Measurements from ENCODE around the gene NNT.
"Not testable (repeated sequence)": the region's sequence is repeated elsewhere in the genome, so short reads cannot be mapped to it uniquely, and the experiment has no call there.

Gene NNT

DNA sequence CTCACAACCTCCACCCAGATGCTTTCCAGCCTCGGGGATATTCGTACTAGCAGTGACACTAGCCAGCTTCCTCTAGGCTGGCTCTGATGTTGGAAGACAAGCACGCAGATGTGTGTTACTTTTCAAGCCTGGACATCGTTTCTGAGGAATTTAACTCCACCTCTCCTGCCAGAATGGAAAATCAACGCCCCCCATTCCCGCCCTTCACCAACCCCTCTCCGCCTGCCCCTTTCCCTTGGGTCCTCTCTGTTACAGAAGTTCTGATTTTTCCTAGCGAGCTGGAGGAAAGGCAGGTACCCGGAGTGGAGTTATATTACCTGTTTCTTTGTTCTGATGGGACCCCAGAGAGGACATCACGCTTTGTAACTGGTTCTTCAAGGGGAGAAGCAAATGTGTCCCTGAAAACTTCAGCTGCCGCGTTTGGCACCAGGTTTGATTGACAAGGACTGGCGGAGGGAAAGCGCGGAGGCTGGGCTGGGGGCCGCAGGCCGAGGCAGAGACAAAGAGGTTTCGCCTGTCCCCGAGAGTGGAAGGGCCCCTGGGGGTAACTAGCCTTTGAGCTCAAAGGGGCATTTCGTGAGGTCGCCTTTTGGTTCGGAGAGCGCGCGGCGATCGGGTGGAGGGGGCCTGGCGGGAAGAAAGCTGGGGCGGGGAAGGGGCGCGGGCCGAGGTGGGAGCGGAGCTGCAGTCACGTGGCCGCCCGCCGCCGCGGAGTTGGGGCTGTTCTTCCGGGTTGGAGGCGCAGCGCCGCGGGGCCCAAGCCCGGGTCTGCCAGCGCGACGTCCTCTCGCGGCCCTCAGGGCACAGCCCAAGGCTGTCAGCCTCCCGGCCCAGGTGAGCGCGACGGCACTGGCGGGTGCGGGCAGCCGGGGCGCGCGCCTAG, at the start of gene NNT:
Gene NNT, plus strand, starts transcription at position 720 of the 883 bp plus-strand sequence. CDS start 6,016 bp downstream, outside the sequence.
- DNase-seq (ENCODE audit: low read depth in 2 of 2), result peak; percentile 47 to 73

DNA sequence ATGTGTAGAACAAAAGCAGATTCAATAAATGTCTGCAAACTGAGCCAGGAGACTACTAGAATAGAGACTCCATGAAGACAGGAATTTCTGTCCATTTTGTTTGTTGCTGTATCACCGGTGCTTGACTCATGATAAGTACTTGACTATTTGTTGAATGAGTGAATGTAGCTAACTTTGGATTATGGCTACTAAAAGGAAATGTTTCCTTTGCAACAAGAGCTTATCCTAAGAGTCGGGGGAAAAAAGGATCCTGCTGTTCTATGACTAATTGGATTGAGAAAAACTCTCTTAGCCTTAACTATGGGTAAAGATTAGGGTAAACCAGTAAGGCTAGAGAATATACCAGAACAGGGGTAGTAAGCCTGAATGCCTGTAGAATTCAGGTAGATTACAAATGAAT, 49.6 kb upstream of the NNT start:
- DNase-seq (ENCODE audit: low read depth in 2 of 2), result no peak

DNA sequence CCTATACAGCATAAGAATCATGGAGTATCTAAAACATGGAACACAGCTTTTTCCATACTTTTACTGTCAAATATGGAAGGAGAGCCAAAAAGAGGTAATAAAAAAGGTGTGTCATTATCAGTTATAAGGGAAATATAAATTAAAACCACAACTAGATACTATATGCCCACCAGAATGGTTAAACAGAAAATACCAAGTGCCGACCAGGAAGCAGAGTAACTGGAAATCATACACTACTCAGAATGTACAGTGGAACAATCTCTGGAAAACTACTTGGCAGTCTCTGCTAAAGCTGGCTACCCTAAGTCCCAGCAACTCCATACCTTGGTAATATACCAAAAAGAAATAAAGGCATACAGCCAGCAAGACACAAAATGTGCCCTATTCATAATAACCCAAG, 48.5 kb upstream of the NNT start:
- no peak for DNase-seq (ENCODE audit: low read depth in 2 of 2)

DNA sequence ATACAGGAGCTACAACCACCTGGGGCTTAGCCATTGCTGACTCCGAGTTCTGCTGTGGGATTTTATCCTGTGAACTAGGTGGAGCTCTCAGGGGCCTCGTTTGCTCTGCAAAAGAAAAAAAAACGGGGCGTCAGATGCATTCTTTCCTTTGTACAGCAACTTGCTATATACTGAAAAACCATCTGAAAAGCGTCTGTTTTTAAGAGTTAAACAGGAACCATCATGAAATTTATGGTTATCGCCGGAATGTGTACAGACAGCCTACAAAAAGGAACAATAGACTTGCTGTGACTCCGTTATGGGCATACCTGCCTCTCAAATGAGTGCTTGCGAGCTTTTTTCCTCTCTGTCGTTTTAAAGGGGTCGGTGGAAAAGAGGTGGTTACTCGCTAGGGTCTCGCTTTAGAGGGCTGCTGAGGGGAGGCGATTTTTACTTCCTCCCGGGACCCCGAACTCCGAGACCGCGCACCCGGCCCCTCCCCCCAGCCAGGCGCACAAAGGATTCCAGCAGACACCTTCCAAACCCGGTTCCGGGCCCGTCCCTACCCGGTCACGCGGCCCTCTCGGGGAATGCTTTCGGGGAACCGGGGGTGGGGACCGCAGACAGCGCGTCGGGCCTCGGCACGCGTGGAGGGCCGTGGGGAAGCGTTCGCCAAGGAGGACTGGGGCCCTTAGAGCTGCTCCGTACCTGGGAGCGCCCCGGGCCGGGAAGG, 46.9 kb upstream of the NNT start:
- DNase-seq (ENCODE audit: low read depth in 2 of 2), result peak; percentile 19 to 38

DNA sequence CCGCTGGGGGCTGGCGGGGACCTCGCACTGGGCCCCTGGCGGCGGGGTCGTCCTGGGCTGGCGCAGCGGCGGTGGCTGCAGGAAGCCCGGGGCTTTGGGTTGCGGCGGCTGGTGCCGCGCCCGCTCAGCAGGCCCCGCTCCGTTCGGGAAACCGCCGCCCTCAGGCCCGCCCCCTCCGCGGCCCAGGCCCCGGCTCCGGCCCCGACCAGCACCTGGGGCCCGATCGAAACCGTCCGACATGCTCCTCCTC, 46.4 kb upstream of the NNT start:
- not testable (repeated sequence) for DNase-seq (ENCODE audit: low read depth in 2 of 2)

DNA sequence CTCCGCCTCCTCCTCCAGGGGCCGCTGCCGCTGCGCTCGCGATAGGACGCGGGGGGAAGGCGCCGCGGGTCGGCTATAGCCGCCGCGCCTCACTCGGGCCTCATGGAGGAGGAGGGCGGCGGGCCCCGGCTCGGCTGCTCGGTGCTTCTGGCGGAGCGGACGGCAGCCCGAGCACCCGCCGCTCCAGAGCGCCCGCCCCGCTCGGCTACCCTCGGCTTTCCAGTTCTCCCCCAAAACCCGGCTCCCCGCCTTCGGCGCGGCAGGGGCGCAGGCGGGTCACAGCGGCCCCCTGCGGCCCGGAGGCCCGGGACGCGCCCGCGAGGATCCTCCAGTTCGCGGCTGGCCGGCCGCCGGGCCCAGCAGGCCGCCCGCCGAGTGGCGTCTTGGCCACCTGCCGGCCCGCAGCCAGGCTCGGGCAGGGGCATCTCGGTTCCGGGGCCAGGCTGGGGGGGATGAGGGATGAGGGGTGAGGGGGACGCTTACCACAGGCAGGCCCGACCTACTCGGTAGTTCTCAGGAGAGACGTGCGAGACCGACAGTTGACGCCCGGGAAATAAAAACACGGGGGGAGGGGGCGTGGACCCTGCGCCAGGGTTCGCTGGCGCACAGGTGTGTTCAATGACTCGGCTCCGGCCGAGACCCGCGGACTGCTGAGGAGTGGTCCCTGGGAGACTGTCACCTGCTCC, 46.0 kb upstream of the NNT start, which contains the start of gene PAIP1:
Gene PAIP1, minus strand, starts transcription at position 221 of the 686 bp plus-strand sequence. CDS start 231 bp downstream, outside the sequence.
- DNase-seq (ENCODE audit: low read depth in 2 of 2), result peak; percentile 73 to 75

DNA sequence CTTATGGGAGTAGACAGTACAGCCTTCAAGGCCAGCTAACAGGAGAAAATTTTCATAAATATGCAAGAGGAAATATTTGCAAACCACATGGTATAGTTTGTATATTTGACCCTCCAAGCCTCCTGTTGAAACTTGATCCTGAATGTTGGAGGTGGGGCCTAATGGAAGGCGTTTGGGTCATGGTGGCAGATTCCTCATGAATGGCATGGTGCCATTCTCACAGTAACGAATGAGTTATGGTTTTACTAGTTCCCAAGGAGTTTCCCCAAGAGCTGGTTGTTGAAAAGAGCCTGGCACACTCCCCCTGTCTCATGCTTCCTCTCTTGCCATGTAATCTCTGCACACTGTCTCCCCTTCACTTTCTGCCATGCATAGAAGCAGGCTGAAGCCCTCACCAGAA, 42.9 kb upstream of the NNT start:
- no peak for DNase-seq (ENCODE audit: low read depth in 2 of 2)

DNA sequence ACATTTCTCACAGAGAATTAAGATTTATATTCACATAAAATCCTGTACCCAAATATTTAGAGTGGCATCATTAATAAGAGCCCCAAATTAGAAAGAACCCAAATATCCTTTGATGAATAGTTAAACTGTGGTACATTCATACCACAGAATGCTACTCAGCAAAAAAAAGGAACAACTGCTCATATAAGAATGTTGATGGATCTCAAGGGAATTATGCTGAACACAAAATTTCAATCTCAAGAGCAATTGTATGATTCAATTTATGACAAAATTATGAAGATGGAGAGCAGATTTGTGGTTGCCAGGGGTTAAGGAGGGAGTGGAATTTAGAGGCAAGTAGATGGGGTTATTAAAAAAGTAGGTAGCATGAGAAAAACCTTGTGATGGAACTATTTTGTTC, 41.6 kb upstream of the NNT start:
- DNase-seq (ENCODE audit: low read depth in 2 of 2), result no peak

DNA sequence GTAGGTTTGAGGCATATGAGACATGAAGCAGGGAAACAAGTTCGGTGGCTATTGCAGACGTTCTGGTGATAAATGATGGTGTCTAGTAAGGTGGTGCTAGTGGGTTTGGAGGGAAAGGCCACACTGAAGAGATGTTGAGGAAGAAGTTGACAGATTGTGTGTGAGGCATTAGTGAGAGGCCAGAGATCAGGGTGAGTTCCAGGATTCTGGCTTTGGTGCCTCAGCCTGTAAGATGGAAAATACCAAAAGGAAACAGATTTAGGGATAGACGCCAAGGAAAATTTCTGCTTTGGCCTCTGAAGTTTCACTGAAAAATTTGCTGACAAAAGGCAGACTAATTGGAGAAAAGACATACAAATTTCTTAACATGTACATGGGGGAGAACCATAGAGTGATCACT, 39.7 kb upstream of the NNT start:
- DNase-seq (ENCODE audit: low read depth in 2 of 2), result no peak

DNA sequence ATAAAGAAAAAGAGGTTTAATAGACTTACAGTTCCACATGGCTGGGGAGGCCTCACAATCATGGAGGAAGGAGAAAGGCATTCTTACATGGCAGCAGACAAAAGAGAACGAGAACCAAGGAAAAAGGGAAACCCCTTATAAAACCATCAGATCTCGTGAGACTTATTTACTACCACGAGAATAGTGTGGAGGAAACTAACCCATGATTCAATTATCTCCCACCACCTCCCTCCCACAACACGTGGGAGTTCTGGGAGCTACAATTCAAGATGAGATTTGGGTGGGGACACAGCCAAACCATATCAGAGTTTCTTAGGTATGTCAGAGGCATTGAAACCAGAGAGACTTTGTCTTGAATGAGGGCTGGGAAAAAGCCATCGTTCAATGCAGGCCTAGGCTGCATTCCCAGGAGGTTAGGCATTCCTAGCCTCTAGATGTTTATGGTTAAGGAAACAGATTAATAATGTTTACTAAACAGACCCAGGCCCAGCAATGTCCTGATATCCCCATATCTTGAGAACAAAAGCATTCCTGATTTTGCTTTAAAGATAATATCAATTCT, 38.6 kb upstream of the NNT start:
- no peak for DNase-seq (ENCODE audit: low read depth in 2 of 2)

DNA sequence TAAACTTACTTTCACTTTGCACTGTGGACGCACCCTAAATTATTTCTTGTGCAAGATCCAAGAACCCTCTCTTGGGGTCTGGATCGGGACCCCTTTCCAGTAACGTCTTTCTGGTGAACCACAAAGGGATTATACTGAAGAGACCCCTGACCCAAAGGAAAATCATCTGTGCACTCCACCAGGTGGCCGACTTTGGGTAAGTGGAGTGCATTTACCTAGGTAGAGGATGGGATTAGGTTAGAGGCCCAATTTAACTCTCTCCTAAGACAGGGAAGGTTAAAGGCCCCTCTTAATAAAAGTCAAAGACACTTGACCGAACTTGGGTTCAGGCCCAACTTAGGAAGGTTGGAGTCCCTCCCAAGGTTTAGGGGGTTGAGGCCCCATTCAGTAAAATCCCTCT, 37.9 kb upstream of the NNT start:
- no peak for DNase-seq (ENCODE audit: low read depth in 2 of 2)

DNA sequence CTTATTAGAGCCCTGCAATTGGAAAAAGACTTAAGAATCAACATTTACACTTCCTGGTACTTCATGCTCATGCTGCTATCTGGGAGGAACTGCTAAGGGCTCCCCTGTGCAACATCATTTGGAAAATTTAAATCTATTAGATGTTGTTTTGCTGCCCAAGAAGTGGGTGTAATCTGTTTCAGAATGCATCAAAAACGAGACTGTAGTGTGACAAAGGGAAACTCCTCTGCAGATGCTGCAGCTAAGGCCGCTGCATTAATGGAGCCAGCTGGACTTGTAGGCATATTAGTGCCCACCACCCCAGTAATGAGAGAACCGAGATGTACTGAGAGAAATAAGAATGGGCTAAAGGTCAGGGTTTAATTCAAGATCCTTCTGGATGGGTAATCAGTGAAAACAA, 35.0 kb upstream of the NNT start:
- DNase-seq (ENCODE audit: low read depth in 2 of 2), result no peak

DNA sequence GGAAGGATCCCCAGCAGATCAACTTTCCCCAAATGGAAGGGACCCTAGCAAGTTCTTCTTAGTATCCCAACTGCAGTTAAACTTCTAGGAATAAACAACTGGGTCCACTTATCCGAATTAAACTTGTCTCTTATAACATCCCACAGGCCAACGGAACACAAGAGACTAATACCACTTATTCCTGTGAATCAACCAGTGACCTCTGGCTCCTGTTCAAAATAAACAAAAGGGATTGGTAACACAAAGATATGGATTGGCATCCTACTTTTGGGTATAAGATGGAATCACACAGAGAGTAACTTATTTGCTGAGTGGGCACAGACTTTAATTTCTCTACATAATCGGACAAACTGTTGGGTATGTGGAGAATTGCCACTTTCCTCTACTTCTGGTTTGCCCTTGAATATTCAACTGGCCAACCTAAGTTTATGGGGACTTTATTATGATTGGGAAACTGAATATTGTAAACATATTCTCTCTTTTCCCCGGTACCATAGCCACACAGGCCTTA, 33.7 kb upstream of the NNT start:
- no peak for DNase-seq (ENCODE audit: low read depth in 2 of 2)

DNA sequence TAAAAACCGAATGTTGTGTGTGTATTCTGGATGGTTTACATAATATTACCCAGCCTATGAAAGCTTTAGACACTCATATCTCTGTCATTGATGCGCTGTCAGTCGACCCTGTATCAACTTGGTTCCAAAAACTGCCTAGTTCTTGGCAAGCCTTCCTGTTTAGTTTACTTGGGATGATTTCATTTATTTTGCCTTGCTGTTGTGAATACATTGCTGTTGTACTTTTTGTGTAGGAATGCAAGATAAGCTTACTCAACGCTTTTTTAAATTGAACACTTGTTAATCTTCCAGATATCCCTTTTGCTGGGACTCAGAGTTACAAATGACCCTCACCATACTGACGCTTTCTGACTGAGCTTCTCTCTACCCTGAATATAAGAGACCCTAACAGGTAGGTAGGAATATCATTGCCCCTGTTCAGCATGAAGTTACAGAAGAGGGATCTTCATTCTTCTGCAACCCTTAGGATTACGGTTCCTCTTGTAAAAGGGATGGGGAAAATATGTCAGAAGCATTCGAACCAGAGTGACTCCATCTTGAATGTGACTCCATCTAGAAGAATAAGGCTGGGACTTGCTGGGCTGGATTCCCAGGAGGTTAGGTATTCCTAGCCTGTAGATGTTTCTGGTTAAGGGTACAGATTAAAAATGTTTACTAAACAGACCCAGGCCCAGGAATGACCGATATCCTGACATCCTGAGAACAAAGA, 32.4 kb upstream of the NNT start:
- no peak for DNase-seq (ENCODE audit: low read depth in 2 of 2)

DNA sequence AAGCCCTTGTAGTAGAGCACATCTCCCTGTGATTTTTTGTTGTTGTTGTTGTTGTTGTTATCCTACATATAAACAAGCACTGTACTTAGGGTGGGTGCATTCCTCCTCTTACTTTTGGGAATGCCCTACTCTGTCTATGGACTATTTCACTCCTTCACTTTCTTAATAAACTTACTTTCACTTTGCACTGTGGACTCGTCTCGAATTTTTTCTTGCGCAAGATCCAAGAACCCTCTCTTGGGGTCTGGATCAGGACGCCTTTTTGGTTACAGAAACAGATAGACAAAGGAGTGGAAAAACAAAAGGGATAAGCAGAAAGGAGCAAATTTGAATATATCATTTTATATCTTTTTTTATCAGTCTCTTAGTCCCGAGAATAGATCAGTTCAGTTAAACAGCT, 31.7 kb upstream of the NNT start:
- no peak for DNase-seq (ENCODE audit: low read depth in 2 of 2)

DNA sequence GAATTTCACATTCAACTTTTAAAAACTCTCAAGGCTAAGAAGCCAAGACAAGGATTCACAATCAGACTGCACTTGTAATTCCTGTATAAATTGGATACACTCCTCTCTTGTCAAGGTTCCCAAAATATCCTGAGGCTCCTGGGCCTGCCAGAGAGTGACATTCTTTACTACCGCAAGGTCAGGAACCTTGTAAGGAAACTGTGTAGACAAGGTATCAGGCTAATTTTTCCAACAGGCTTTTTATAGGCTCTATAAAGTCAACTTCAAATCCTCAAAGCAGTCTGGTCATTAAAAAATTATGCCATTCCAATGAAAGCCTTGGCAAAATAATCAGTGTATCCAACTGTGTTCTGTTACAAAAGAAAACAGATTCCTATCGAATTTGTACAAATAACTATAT, 30.6 kb upstream of the NNT start:
- DNase-seq (ENCODE audit: low read depth in 2 of 2), result no peak

DNA sequence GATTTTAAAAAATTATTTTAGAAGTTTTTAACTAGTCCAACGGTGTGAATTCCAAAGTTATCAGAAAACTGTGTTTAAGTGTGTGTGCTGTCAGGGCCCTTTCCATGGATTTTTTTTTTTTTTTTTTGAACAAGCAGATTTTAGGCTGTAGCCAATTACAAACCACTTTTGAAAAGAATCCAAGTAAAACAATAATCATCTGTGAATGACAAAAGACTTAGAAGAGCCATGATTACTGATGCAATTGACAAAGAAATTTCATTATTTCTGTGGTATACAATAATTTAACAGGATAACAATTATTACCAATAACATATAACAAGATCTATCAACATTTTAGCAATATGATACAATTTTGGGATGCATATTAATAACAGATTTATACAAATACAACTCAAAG, 29.9 kb upstream of the NNT start:
- DNase-seq (ENCODE audit: low read depth in 2 of 2), result no peak

DNA sequence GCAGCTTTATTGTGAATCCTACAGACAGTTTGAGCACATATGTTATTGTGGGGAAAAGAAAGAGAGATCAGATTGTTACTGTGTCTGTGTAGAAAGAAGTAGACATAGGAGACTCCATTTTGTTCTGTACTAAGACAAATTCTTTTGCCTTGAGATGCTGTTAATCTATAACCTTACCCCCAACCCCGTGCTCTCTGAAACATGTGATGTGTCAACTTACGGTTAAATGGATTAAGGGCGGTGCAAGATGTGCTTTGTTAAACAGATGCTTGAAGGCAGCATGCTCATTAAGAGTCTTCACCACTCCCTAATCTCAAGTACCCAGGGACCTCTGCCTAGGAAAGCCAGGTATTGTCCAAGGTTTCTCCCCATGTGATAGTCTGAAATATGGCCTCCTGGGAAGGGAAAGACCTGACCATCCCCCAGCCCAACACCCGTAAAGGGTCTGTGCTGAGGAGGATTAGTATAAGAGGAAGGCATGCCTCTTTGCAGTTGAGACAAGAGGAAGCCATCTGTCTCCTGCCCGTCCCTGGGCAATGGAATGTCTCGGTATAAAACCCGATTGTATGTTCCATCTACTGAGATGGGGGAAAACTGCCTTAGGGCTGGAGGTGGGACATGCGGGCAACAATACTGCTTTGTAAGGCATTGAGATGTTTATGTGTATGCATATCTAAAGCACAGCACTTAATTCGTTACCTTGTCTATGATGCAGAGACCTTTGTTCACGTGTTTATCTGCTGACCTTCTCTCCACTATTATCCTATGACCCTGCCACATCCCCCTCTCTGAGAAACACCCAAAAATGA, 22.4 kb upstream of the NNT start:
- DNase-seq (ENCODE audit: low read depth in 2 of 2), result not testable (repeated sequence)

DNA sequence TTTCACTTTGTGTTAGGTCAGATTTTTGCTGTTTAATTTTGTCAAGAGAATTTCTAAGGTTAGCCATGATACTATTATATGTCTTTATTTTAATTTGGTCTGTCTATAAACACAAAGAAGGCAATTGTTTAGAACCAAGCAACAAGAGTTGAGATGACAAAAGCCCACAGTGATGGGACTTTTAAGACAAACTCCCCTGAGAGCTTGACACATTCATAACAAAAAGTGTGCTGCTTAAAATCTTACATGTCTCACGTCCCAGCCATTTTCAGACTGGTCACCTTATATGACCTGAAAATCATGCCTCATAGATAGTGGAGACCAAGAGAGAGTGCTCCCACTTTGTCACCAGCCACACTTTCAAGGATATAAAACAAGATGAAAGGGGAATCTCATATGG, 21.6 kb upstream of the NNT start:
- DNase-seq (ENCODE audit: low read depth in 2 of 2), result no peak

DNA sequence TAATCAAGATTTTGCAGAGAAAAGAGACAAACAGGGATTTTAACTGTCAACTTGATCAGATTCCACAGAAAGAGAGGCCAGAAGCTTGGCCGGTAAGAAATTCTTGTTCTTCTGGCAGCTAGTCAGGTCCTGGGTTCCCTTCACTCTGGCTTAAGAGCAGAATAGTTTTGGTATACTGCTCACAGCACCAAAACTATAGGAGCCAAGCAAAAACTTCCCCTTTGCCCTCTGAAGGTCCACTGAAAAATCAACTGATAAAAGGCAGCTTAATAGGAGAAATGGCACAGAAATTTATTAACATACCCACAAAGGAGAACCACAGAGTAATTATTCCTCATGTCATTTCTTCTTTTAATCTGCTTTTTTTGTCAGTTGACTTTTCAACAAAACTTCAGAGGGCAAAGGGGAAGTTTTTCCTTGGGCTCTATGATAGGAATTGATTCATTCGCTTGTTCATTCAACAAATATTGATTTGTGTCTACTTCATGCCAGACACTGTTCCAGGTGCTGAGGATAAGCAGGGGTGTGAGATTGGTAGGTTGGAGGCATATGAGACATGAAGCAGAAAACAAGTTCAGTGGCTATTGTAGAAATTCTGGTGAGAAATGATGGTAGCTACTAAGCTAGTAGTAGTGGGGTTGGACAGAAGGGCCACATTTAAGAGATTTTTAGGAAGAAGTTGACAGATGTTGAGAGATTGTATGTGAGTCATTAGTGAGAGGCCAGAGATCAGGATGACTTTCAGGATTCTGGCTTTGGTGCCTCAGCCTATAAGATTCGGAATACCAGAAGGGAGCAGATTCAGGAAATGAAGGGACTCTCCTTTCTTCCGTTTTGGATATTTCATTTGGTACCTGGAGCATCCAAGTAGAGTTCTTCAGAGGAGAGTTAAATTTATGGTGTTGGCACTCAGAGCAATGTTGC, 20.6 kb upstream of the NNT start:
- DNase-seq (ENCODE audit: low read depth in 2 of 2), result no peak

Data from stimulated activated CD4-positive, alpha-beta T cell treated with anti-CD3 and anti-CD28 coated beads, Interleukin-12 subunit alpha, Interleukin-12 subunit beta, amount 100 ng/mL, for 24 hours (primary cell).